ENCODE measurements around the gene SP100. TPM values are rescaled to one million over a fixed set of nuclear protein-coding genes. Genes with fewer than 3 reads are reported as not detected.

Gene SP100
- total RNA-seq, 1 donor from 2014 or later: 64.8 TPM

- intact Hi-C loops (cut with DNase I): loop anchor here (5.0 kb wide), 1 partner anchor 153 kb away; no protein-coding TSS in a partner anchor
- Histone ChIP-seq H3K4me3 (no peak overlapping the region), H3K4me1 (no peaks in the 10 kb centered on the region), H3K9me3 (no peaks in the 10 kb centered on the region), H3K27me3 (no peaks in the 10 kb centered on the region), H3K27ac (no peak overlapping the region), H3K36me3 (peaks cover 0 to 24% of the 10 kb centered on the region in 2 donors)
- DNase-seq (ENCODE audit: extremely low spot score in 2 of 2): no peak
- TF ChIP-seq POLR2A (IDR thresholded peaks at IDR 0.05): no peak
- no peak for TF ChIP-seq POLR2AphosphoS5 (IDR thresholded peaks at IDR 0.05; ENCODE audit: insufficient read depth in 1 of 2, low read depth in 1 of 2)
- no peak for TF ChIP-seq CTCF (IDR thresholded peaks at IDR 0.05)
These were observed 89.2 kb downstream of the SP100 start for GRCh38 chr2:230505162-230505561.

- no peak for TF ChIP-seq POLR2A (IDR thresholded peaks at IDR 0.05)
- no peak for TF ChIP-seq CTCF (IDR thresholded peaks at IDR 0.05)
- no peak for TF ChIP-seq POLR2AphosphoS5 (IDR thresholded peaks at IDR 0.05; ENCODE audit: insufficient read depth in 1 of 2, low read depth in 1 of 2)
- H3K4me1 ChIP-seq: no peaks in the 10 kb centered on the region
- intact Hi-C loops (cut with DNase I): no loop called here
- no peak overlapping the region for H3K27ac ChIP-seq
- no peak for DNase-seq (ENCODE audit: extremely low spot score in 2 of 2)
- no peaks in the 10 kb centered on the region for H3K27me3 ChIP-seq
- peaks cover 0 to 4% of the 10 kb centered on the region in 2 donors for H3K36me3 ChIP-seq
- no peak overlapping the region for H3K4me3 ChIP-seq
- no peaks in the 10 kb centered on the region for H3K9me3 ChIP-seq
These were observed 97.2 kb downstream of the SP100 start for GRCh38 chr2:230512955-230513748.

GRCh38 chr2:230520061-230520874 lies 104.3 kb downstream of the SP100 start:
- DNase-seq (ENCODE audit: extremely low spot score in 2 of 2): no peak

GRCh38 chr2:230520875-230521155 lies 104.8 kb downstream of the SP100 start:
- DNase-seq (ENCODE audit: extremely low spot score in 2 of 2): no peak
- no peaks in the 10 kb centered on the region for H3K36me3 ChIP-seq
- no peaks in the 10 kb centered on the region for H3K27me3 ChIP-seq
- no peaks in the 10 kb centered on the region for H3K4me1 ChIP-seq
- intact Hi-C loops (cut with DNase I): no loop called here
- TF ChIP-seq POLR2AphosphoS5 (IDR thresholded peaks at IDR 0.05; ENCODE audit: insufficient read depth in 1 of 2, low read depth in 1 of 2) (no peak), CTCF (IDR thresholded peaks at IDR 0.05) (no peak), POLR2A (IDR thresholded peaks at IDR 0.05) (no peak)
- peaks cover 8% of the 10 kb centered on the region for H3K9me3 ChIP-seq
- H3K4me3 ChIP-seq: no peak overlapping the region
- no peak overlapping the region for H3K27ac ChIP-seq

More at GRCh38 chr2:230520061-230520874, 104.3 kb downstream of the SP100 start:
- Histone ChIP-seq H3K27me3 (no peaks in the 10 kb centered on the region), H3K4me3 (no peak overlapping the region), H3K36me3 (no peaks in the 10 kb centered on the region), H3K27ac (no peak overlapping the region), H3K4me1 (no peaks in the 10 kb centered on the region), H3K9me3 (peaks cover 7% of the 10 kb centered on the region)
- no peak for TF ChIP-seq POLR2A (IDR thresholded peaks at IDR 0.05)
- no peak for TF ChIP-seq CTCF (IDR thresholded peaks at IDR 0.05)
- intact Hi-C loops (cut with DNase I): no loop called here

GRCh38 chr2:230521386-230521785 lies 105.4 kb downstream of the SP100 start:
- Histone ChIP-seq H3K27ac (no peak overlapping the region), H3K4me1 (no peaks in the 10 kb centered on the region), H3K27me3 (no peaks in the 10 kb centered on the region), H3K4me3 (no peak overlapping the region), H3K9me3 (peaks cover 8% of the 10 kb centered on the region), H3K36me3 (no peaks in the 10 kb centered on the region)
- intact Hi-C loops (cut with DNase I): no loop called here
- TF ChIP-seq POLR2A (IDR thresholded peaks at IDR 0.05): no peak
- DNase-seq (ENCODE audit: extremely low spot score in 2 of 2): no peak

Measured in vagina (tissue), 2 donors.